ENCODE data around the gene MRPL4. TPM values are rescaled to one million over a fixed set of nuclear protein-coding genes. Genes with fewer than 3 reads are reported as not detected.
"Not testable (repeated sequence)": the region's sequence is repeated elsewhere in the genome, so short reads cannot be mapped to it uniquely, and the experiment has no call there.

The MRPL4 gene
- total RNA-seq, 4 donors from 2014 or later = 44.1 to 89.6 (median 62.5) TPM

DNA sequence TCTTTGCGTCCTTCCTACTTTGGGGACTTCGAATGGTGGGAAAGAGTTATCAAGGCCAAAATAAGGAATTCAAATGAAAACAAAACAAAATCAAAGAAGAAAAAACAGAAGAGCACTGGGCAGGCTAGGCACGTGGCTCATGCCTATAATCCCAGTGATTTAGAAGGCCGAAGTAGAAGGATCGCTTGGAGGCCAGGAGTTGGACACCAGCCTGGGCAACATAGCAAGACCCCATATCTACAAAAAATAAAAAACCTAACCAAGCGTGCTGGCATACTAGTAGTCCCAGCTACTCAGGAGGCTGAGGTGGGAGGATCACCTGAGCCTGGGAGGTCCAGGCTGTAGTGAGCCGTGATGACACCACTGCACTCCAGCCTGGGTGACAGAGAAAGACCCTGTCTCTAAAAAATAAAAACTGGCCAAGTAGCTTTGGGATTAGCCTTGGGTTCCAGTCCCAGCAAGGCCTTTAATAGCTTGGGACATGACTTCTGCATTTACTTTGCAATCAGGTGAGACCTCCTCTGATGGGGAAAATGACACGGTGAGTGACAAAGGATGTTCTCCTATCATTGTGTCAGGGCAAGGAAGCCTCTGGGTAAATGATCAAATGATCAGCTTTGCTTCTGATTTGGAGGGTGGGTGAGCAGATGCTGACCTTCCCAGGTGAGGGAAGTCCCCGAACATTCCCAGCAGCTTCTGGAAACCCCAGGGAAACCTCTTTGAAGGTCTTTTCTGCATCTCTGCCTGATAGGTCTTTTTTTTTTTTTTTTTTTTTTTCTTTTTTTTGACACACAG, 26.0 kb downstream of the MRPL4 start:
- WGBS, 2 donors (ENCODE audit: low coverage in 1 of 2) = 88 to 90% methylated on average over 4 to 9 of the region's 9 CpGs
- no peaks in the 10 kb centered on the region for H3K36me3 ChIP-seq
- in situ Hi-C loops (cut with MboI; ENCODE audit: low pct_ligation_motif_present in 1 of 4, low pct_unique_long_range_greater_than_20kb in 1 of 4, low sequenced_read_pairs in 3 of 4) = no loop called here
- H3K4me3 ChIP-seq = no peak overlapping the region
- H3K27me3 ChIP-seq = no peaks in the 10 kb centered on the region
- no peak for DNase-seq
- no peak overlapping the region for H3K27ac ChIP-seq
- H3K9me3 ChIP-seq = no peaks in the 10 kb centered on the region
- peaks cover 0 to 3% (median 0%) of the 10 kb centered on the region in 4 donors for H3K4me1 ChIP-seq
- intact Hi-C loops (cut with DNase I; ENCODE audit: low total_unique reads) = no loop called here
- TF ChIP-seq, protein P1, sequence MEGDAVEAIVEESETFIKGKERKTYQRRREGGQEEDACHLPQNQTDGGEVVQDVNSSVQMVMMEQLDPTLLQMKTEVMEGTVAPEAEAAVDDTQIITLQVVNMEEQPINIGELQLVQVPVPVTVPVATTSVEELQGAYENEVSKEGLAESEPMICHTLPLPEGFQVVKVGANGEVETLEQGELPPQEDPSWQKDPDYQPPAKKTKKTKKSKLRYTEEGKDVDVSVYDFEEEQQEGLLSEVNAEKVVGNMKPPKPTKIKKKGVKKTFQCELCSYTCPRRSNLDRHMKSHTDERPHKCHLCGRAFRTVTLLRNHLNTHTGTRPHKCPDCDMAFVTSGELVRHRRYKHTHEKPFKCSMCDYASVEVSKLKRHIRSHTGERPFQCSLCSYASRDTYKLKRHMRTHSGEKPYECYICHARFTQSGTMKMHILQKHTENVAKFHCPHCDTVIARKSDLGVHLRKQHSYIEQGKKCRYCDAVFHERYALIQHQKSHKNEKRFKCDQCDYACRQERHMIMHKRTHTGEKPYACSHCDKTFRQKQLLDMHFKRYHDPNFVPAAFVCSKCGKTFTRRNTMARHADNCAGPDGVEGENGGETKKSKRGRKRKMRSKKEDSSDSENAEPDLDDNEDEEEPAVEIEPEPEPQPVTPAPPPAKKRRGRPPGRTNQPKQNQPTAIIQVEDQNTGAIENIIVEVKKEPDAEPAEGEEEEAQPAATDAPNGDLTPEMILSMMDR (IDR thresholded peaks at IDR 0.05) = no peak
- TF ChIP-seq EP300 (IDR thresholded peaks at IDR 0.05; ENCODE audit: low read depth) = no peak
- no peak for TF ChIP-seq POLR2AphosphoS5 (IDR thresholded peaks at IDR 0.05)
- TF ChIP-seq POLR2A (IDR thresholded peaks at IDR 0.05) = no peak

DNA sequence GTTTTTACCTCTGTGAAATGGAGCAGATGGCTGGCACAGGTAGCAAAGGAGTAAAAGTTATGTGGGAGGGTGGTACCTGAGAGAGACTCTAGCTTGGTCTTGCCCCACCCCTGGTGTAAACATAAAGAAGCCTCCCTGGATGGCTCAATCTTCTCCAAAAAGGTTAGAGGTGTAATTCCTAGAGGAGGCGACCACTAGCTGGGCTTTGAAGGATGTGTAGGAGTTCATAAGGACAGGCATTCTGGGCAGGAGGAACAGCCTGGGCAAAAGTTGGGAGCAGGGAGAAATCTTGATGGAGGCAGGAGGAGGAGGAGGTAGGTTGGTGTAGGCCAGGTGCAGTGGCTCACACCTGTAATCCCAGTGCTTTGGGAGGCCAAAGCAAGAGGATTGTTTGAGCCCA, 26.9 kb downstream of the MRPL4 start:
- in situ Hi-C loops (cut with MboI; ENCODE audit: low pct_ligation_motif_present in 1 of 4, low pct_unique_long_range_greater_than_20kb in 1 of 4, low sequenced_read_pairs in 3 of 4) (no loop called here), intact Hi-C loops (cut with DNase I; ENCODE audit: low total_unique reads) (no loop called here)
- DNase-seq = no peak
- 100% methylated on average over 1 of the region's 1 CpG; no CpG with 5 or more reads in 1 of the 2 donors for WGBS, 2 donors (ENCODE audit: low coverage in 1 of 2)
- Histone ChIP-seq H3K4me1 (no peaks in the 10 kb centered on the region), H3K36me3 (no peaks in the 10 kb centered on the region), H3K4me3 (no peak overlapping the region), H3K27ac (no peak overlapping the region), H3K9me3 (no peaks in the 10 kb centered on the region), H3K27me3 (no peaks in the 10 kb centered on the region)
- TF ChIP-seq EP300 (IDR thresholded peaks at IDR 0.05; ENCODE audit: low read depth) = no peak
- TF ChIP-seq, protein P1 (IDR thresholded peaks at IDR 0.05) = no peak
- TF ChIP-seq POLR2A (IDR thresholded peaks at IDR 0.05) = no peak
- no peak for TF ChIP-seq POLR2AphosphoS5 (IDR thresholded peaks at IDR 0.05)

DNA sequence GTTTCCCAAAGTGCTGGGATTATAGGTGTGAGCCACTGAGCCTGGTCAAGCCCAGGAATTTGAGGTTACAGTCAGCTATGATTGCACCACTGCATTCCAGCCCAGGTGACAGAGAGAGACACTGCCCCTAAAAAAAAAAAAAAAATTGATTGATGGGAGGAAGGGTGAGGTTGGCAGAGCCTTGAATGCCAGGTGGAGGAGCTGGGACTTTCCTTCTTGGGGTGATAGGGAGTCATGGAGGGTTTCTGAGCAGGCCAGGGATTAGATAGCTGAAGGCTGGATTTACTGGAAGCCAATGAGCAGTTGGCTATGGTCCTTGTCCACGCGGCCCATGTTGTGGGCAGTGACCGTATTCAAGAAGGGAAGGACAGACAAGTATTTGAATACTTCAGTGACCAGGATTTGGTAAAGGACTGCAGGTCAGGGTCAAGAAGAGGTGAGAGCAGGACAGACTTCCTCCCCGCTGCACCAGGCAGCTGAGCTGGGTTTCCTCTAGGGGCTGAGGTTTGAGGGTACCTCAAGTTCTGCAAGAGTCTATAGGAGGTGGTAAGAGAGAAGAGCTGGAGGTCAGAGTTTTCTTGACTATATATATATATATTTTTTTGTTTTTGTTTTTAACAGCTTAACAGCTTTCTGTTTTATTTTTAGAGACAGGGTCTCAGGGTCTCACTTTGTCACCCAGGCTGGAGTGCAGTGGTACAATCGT, 27.9 kb downstream of the MRPL4 start:
- intact Hi-C loops (cut with DNase I; ENCODE audit: low total_unique reads) = no loop called here
- no peak for TF ChIP-seq POLR2A (IDR thresholded peaks at IDR 0.05)
- no peak for TF ChIP-seq POLR2AphosphoS5 (IDR thresholded peaks at IDR 0.05)
- TF ChIP-seq EP300 (IDR thresholded peaks at IDR 0.05; ENCODE audit: low read depth) = no peak
- TF ChIP-seq, protein P1 (IDR thresholded peaks at IDR 0.05) = no peak
- Histone ChIP-seq H3K36me3 (no peaks in the 10 kb centered on the region), H3K4me3 (no peak overlapping the region), H3K4me1 (no peaks in the 10 kb centered on the region), H3K27me3 (no peaks in the 10 kb centered on the region), H3K27ac (no peak overlapping the region), H3K9me3 (no peaks in the 10 kb centered on the region)
- WGBS, 2 donors (ENCODE audit: low coverage in 1 of 2) = 60 to 78% methylated on average over 1 to 5 of the region's 5 CpGs
- in situ Hi-C loops (cut with MboI; ENCODE audit: low pct_ligation_motif_present in 1 of 4, low pct_unique_long_range_greater_than_20kb in 1 of 4, low sequenced_read_pairs in 3 of 4) = no loop called here
- DNase-seq = no peak

DNA sequence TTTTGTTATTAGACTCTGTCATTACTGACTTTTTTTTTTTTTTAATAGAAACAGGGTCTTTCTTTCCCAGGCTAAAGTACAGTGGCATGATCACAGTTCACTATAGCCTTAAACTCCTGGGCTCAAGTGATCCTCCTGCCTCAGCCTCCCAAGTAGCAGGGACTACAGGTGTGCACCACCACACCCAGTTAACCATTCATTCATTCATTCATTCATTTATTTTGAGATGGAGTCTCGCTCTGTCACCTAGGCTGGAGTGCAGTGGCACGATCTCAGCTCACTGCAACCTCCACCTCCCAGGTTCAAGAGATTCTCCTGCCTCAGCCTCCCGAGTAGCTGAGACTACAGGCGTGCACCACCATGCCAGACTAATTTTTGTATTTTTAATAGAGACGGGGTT, 30.0 kb downstream of the MRPL4 start:
- H3K4me3 ChIP-seq; H3K36me3 ChIP-seq; in situ Hi-C loops (cut with MboI; ENCODE audit: low pct_ligation_motif_present in 1 of 4, low pct_unique_long_range_greater_than_20kb in 1 of 4, low sequenced_read_pairs in 3 of 4); intact Hi-C loops (cut with DNase I; ENCODE audit: low total_unique reads); H3K27ac ChIP-seq; DNase-seq; H3K27me3 ChIP-seq; H3K9me3 ChIP-seq; H3K4me1 ChIP-seq: not testable (repeated sequence)
- WGBS, 2 donors (ENCODE audit: low coverage in 1 of 2) = 92 to 100% methylated on average over 2 to 5 of the region's 5 CpGs
